IPS-20b (cell line): ENCODE results near the gene PLXNA4.

Source experiments
- H3K27ac ChIP-seq: one replicate; pipeline ENCODE4 v1.5.1; 2013; ENCODE audit warnings: low read length
- H3K27me3 ChIP-seq: 2 replicates; pipeline ENCODE4 v1.6.1; 2013; ENCODE audit warnings: mild to moderate bottlenecking, low read length, inconsistent platforms; ENCODE audit not compliant: insufficient read depth
- H3K36me3 ChIP-seq: 2 replicates; pipeline ENCODE4 v1.6.1; 2013; ENCODE audit warnings: low read depth, mild to moderate bottlenecking, inconsistent platforms, low read length, moderate library complexity; ENCODE audit not compliant: insufficient read depth
- H3K4me1 ChIP-seq: 2 replicates; pipeline ENCODE4 v1.6.1; 2013; ENCODE audit warnings: mild to moderate bottlenecking, control low read depth, inconsistent platforms, low read length, moderate library complexity; ENCODE audit not compliant: insufficient read depth
- H3K4me3 ChIP-seq: 2 replicates; pipeline ENCODE4 v1.5.1; 2013; ENCODE audit warnings: mild to moderate bottlenecking, low read length, inconsistent platforms
- H3K9ac ChIP-seq: 2 replicates; pipeline ENCODE4 v1.6.1; 2013; ENCODE audit warnings: low read depth, mild to moderate bottlenecking, inconsistent platforms, low read length, moderate library complexity
- H3K9me3 ChIP-seq: 2 replicates; pipeline ENCODE4 v1.6.1; 2013; ENCODE audit warnings: mild to moderate bottlenecking, low read depth, low read length, inconsistent platforms; ENCODE audit not compliant: insufficient read depth

The PLXNA4 gene

GRCh38 chr7:132076301-132077035 is 499.8 kb downstream of the PLXNA4 start:
- H3K27me3 ChIP-seq, result no peaks in the 10 kb centered on the region
- H3K4me1 ChIP-seq, result peaks cover 4% of the 10 kb centered on the region
- no peaks in the 10 kb centered on the region for H3K36me3 ChIP-seq
- H3K9me3 ChIP-seq, result no peaks in the 10 kb centered on the region
- no peak overlapping the region for H3K9ac ChIP-seq
- H3K27ac ChIP-seq, result no peak overlapping the region
- no peak overlapping the region for H3K4me3 ChIP-seq

DNA sequence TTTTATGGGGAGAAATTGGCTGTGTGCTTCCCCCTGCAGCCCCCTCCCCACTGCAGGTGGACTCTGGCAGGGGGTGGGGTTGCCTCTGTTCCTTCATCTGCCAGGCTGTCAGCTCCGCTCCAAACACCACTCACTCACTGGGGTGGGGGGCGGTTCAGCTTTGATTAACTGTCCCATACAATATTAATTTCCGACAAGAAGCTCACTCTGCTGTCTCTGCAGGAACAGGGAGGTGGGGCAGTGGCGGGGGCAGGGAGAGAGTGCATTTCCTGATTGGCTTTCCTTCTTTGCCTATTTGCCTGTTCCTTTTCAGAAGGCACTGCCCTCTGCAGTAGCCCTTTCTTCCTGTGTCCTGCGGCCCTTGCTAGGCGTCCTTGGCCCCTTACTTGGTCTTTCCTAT is 500.8 kb downstream of the PLXNA4 start:
- no peak overlapping the region for H3K9ac ChIP-seq
- no peak overlapping the region for H3K4me3 ChIP-seq
- no peaks in the 10 kb centered on the region for H3K36me3 ChIP-seq
- no peak overlapping the region for H3K27ac ChIP-seq
- peaks cover 4% of the 10 kb centered on the region for H3K4me1 ChIP-seq
- no peaks in the 10 kb centered on the region for H3K9me3 ChIP-seq
- no peaks in the 10 kb centered on the region for H3K27me3 ChIP-seq

GRCh38 chr7:132073920-132074589 is 502.2 kb downstream of the PLXNA4 start:
- Histone ChIP-seq H3K36me3 (no peaks in the 10 kb centered on the region), H3K27ac (no peak overlapping the region), H3K4me3 (no peak overlapping the region), H3K4me1 (peaks cover 4% of the 10 kb centered on the region), H3K9ac (no peak overlapping the region), H3K27me3 (no peaks in the 10 kb centered on the region), H3K9me3 (no peaks in the 10 kb centered on the region)
